HS-27A (cell line): ENCODE measurements around the gene MKI67.

ENCODE experiments used
- DNase-seq: peaks from one replicate; pipeline ENCODE4 v3.0.0-alpha.2; 2012; ENCODE audit warnings: low read depth, missing footprints

The MKI67 gene

GRCh38 chr10:128051548-128051947 is 74.7 kb downstream of the MKI67 start:
- no peak for DNase-seq

- no peak for DNase-seq
These were observed 75.3 kb downstream of the MKI67 start for GRCh38 chr10:128050936-128051335.

- no peak for DNase-seq
These were observed 76.1 kb downstream of the MKI67 start for GRCh38 chr10:128050121-128050516.

GRCh38 chr10:128049226-128050120 is 76.8 kb downstream of the MKI67 start:
- DNase-seq, result no peak

- DNase-seq, result no peak
These were observed 77.4 kb downstream of the MKI67 start for GRCh38 chr10:128048819-128049210.

GRCh38 chr10:128047991-128048818 is 78.0 kb downstream of the MKI67 start:
- no peak for DNase-seq

- DNase-seq, result no peak
These were observed 78.9 kb downstream of the MKI67 start for GRCh38 chr10:128047351-128047750.

GRCh38 chr10:128046953-128047290 is 79.3 kb downstream of the MKI67 start:
- DNase-seq, result no peak
